A549 (cell line): ENCODE data around the gene EHBP1.

Source experiments
- CTCF ChIP-seq: fragments of >200 bp; sonication (Bioruptor Twin); formaldehyde crosslinking; IDR thresholded peaks from 3 replicates; pipeline ENCODE4 v1.5.1; 2016
- JUNB ChIP-seq: fragments of >200 bp; sonication (Bioruptor Twin); formaldehyde crosslinking; IDR thresholded peaks from 2 replicates; pipeline ENCODE4 v1.6.1; 2016
- NR3C1 ChIP-seq: fragments of >200 bp; sonication (Bioruptor Twin); formaldehyde crosslinking; IDR thresholded peaks from 3 replicates; pipeline ENCODE4 v1.6.1; 2017
- POLR2A ChIP-seq: IDR thresholded peaks from 2 replicates; pipeline ENCODE4 v1.6.1; 2012; ENCODE audit warnings: mild to moderate bottlenecking, low read length
- REST ChIP-seq: fragments of 200-600 bp; sonication (generic); IDR thresholded peaks from 2 replicates; pipeline ENCODE4 v1.6.1; 2016; ENCODE audit warnings: antibody characterized with exemption, mild to moderate bottlenecking, moderate library complexity
- ZNF302 ChIP-seq: fragments of 250-450 bp; sonication (Bioruptor Pico); IDR thresholded peaks from 2 replicates; pipeline ENCODE4 v1.9.0; 2021; ENCODE audit warnings: inconsistent platforms, mild to moderate bottlenecking, moderate library complexity

GRCh38 chr2:63078852-63079606, 373.5 kb downstream of the EHBP1 start:
- TF ChIP-seq CTCF (peak; percentile 28; the same call in 1 of the 3 replicates), ZNF302 (CRISPR knock-in tag) (no peak), NR3C1 (no peak), REST (no peak), JUNB (no peak), POLR2A (no peak)
